Thoracic aorta (tissue), 2 donors: ENCODE results near the gene CNBD2. TPM values are rescaled to one million over a fixed set of nuclear protein-coding genes. Genes with fewer than 3 reads are reported as not detected.
A peak's percentile ranks its signal among the peaks of the same experiment; 100 is the strongest.
"Not testable (repeated sequence)": the region's sequence is repeated elsewhere in the genome, so short reads cannot be mapped to it uniquely, and the experiment has no call there.

Experiments
- ATAC-seq: fragments of 150-250 bp; one replicate; pipeline ENCODE4 v1.8.0; 2017; ENCODE audit warnings: low read depth; ENCODE audit not compliant: insufficient number of reproducible peaks, low FRiP score
- DNase-seq: peaks from one replicate; pipeline ENCODE4 v3.0.0-alpha.2; 2020; ENCODE audit warnings: low spot score
- H3K27ac ChIP-seq, 2 donors: fragments of 200-600 bp; sonication (generic); 1 replicate in 1 of 2; 2 replicates in 1 of 2; pipeline ENCODE4 v1.5.1; 2016; ENCODE audit warnings: mild to moderate bottlenecking in 2 of 2, moderate library complexity in 2 of 2
- H3K27me3 ChIP-seq: fragments of 200-600 bp; sonication (generic); replicated peaks from 2 replicates; pipeline ENCODE4 v1.6.0; 2016; ENCODE audit warnings: mild to moderate bottlenecking; ENCODE audit not compliant: insufficient read depth
- H3K36me3 ChIP-seq: fragments of 200-600 bp; sonication (generic); one replicate; pipeline ENCODE4 v1.5.1; 2016
- H3K4me1 ChIP-seq, 2 donors: fragments of 200-600 bp; sonication (generic); 1 replicate in 1 of 2; 2 replicates in 1 of 2; pipeline versions ENCODE4 v1.5.1 to v1.6.0; 2016; ENCODE audit warnings: low read depth in 2 of 2, mild to moderate bottlenecking in 1 of 2; ENCODE audit not compliant: control insufficient read depth in 1 of 2
- H3K4me3 ChIP-seq: fragments of 200-600 bp; sonication (generic); 2 replicates; pipeline ENCODE4 v1.5.1; 2016; ENCODE audit warnings: mild to moderate bottlenecking
- H3K9me3 ChIP-seq: fragments of 200-600 bp; sonication (generic); 2 replicates; pipeline ENCODE4 v1.5.1; 2016
- CTCF ChIP-seq: fragments of 200-600 bp; sonication (generic); IDR thresholded peaks from one replicate; pipeline ENCODE4 v1.5.1; 2019; ENCODE audit warnings: antibody characterized with exemption
- total RNA-seq, 2 donors: library from RNA; depleted of rRNA; stranded (reverse); fragments of >200 nt; gene quantifications; one replicate each; pipeline versions ENCODE4 v1.1.0 to v1.2.3, GENCODE V29; 2016

The CNBD2 gene
- total RNA-seq, 2 donors from 2014 or later: 1.2 to 2.6 TPM

- Histone ChIP-seq H3K36me3 (no peaks in the 10 kb centered on the region), H3K9me3 (no peaks in the 10 kb centered on the region), H3K27me3 (no peaks in the 10 kb centered on the region), H3K4me3 (no peak overlapping the region), H3K27ac (no peak overlapping the region), H3K4me1 (no peaks in the 10 kb centered on the region)
- DNase-seq (no peak), ATAC-seq (no peak)
- TF ChIP-seq CTCF: no peak
Observed at GRCh38 chr20:36036688-36037087, 68.3 kb downstream of the CNBD2 start.

GRCh38 chr20:36040571-36040970 lies 72.2 kb downstream of the CNBD2 start:
- no peaks in the 10 kb centered on the region for H3K9me3 ChIP-seq
- no peak overlapping the region for H3K27ac ChIP-seq
- no peak for DNase-seq
- no peak overlapping the region for H3K4me3 ChIP-seq
- no peaks in the 10 kb centered on the region for H3K36me3 ChIP-seq
- H3K27me3 ChIP-seq: no peaks in the 10 kb centered on the region
- TF ChIP-seq CTCF: no peak
- no peaks in the 10 kb centered on the region for H3K4me1 ChIP-seq
- ATAC-seq: no peak

- ATAC-seq: no peak
- Histone ChIP-seq H3K36me3 (no peaks in the 10 kb centered on the region), H3K27me3 (no peaks in the 10 kb centered on the region), H3K27ac (no peak overlapping the region), H3K9me3 (no peaks in the 10 kb centered on the region), H3K4me1 (peaks cover 11 to 22% of the 10 kb centered on the region in 2 donors), H3K4me3 (no peak overlapping the region)
- no peak for DNase-seq
- TF ChIP-seq CTCF: no peak
Observed at GRCh38 chr20:36043441-36043840, 75.1 kb downstream of the CNBD2 start.

GRCh38 chr20:36043892-36044515 lies 75.6 kb downstream of the CNBD2 start:
- Histone ChIP-seq H3K27me3 (no peaks in the 10 kb centered on the region), H3K9me3 (no peaks in the 10 kb centered on the region), H3K4me3 (no peak overlapping the region), H3K36me3 (no peaks in the 10 kb centered on the region), H3K4me1 (peaks cover 14 to 28% of the 10 kb centered on the region in 2 donors), H3K27ac (no peak overlapping the region)
- DNase-seq (no peak), ATAC-seq (no peak)
- no peak for TF ChIP-seq CTCF

GRCh38 chr20:36045373-36045714 lies 77.0 kb downstream of the CNBD2 start:
- Histone ChIP-seq H3K9me3 (no peaks in the 10 kb centered on the region), H3K27me3 (no peaks in the 10 kb centered on the region), H3K36me3 (no peaks in the 10 kb centered on the region), H3K4me1 (peaks cover 14 to 28% of the 10 kb centered on the region in 2 donors), H3K27ac (no peak overlapping the region), H3K4me3 (no peak overlapping the region)
- ATAC-seq: no peak
- no peak for DNase-seq
- no peak for TF ChIP-seq CTCF

GRCh38 chr20:36046073-36046798 lies 77.8 kb downstream of the CNBD2 start:
- H3K9me3 ChIP-seq, ATAC-seq, H3K27ac ChIP-seq, H3K36me3 ChIP-seq, H3K27me3 ChIP-seq, H3K4me3 ChIP-seq, DNase-seq: not testable (repeated sequence)
- peaks cover 16 to 30% of the 10 kb centered on the region in 2 donors for H3K4me1 ChIP-seq

- DNase-seq, H3K36me3 ChIP-seq, H3K27ac ChIP-seq, ATAC-seq, H3K9me3 ChIP-seq, H3K27me3 ChIP-seq: not testable (repeated sequence)
- Histone ChIP-seq H3K4me1 (peaks cover 19 to 31% of the 10 kb centered on the region in 2 donors), H3K4me3 (peak overlapping the region; percentile 100)
Observed at GRCh38 chr20:36049408-36049807, 81.0 kb downstream of the CNBD2 start.
